Tibial nerve (tissue), 4 donors: Measurements from ENCODE around the gene CFAP73.

ENCODE experiments used
- CTCF ChIP-seq, 5 experiments: fragments of 200-600 bp in 3 of 5; fragments of 450-650 bp in 2 of 5; sonication (generic) in 3 of 5; IDR thresholded peaks; one replicate each; pipeline ENCODE4 v1.5.1; 2016 to 2019; ENCODE audit warnings: antibody characterized with exemption in 5 of 5, mild to moderate bottlenecking in 3 of 5, moderate library complexity in 2 of 5
- EP300 ChIP-seq, 2 donors: sonication (generic); formaldehyde crosslinking; IDR thresholded peaks; one replicate each; pipeline ENCODE4 v1.6.1; 2017; ENCODE audit warnings: antibody characterized with exemption in 2 of 2, mild to moderate bottlenecking in 1 of 2
- POLR2A ChIP-seq, 2 donors: fragments of 450-650 bp; IDR thresholded peaks; one replicate each; pipeline ENCODE4 v1.6.1; 2017; ENCODE audit warnings: antibody characterized with exemption in 2 of 2, mild to moderate bottlenecking in 2 of 2, moderate library complexity in 2 of 2

- no peak for TF ChIP-seq CTCF (IDR thresholded peaks at IDR 0.05)
- TF ChIP-seq POLR2A (IDR thresholded peaks at IDR 0.05): no peak
- no peak for TF ChIP-seq EP300 (IDR thresholded peaks at IDR 0.05)
Measured at GRCh38 chr12:113207613-113208040, 58.1 kb downstream of the CFAP73 start.
